ENCODE results near the gene WDR90. TPM values are rescaled to one million over a fixed set of nuclear protein-coding genes. Genes with fewer than 3 reads are reported as not detected.

Gene WDR90
- total and polyA plus RNA-seq, 7 donors: 4.0 to 9.7 (median 8.0) TPM

- Histone ChIP-seq H3K4me1 (peaks cover 14% of the 10 kb centered on the region), H3K9me3 (no peaks in the 10 kb centered on the region), H3K27me3 (ENCODE audit: insufficient read depth in 3 of 3, low read length in 2 of 3) (no peaks in the 10 kb centered on the region), H3K27ac (no peak overlapping the region), H3K4me3 (no peak overlapping the region), H3K36me3 (ENCODE audit: insufficient read depth in 1 of 2, low read depth in 1 of 2) (peaks cover 4 to 46% of the 10 kb centered on the region in 2 donors)
- no peak for ATAC-seq
- TF ChIP-seq, protein P1, sequence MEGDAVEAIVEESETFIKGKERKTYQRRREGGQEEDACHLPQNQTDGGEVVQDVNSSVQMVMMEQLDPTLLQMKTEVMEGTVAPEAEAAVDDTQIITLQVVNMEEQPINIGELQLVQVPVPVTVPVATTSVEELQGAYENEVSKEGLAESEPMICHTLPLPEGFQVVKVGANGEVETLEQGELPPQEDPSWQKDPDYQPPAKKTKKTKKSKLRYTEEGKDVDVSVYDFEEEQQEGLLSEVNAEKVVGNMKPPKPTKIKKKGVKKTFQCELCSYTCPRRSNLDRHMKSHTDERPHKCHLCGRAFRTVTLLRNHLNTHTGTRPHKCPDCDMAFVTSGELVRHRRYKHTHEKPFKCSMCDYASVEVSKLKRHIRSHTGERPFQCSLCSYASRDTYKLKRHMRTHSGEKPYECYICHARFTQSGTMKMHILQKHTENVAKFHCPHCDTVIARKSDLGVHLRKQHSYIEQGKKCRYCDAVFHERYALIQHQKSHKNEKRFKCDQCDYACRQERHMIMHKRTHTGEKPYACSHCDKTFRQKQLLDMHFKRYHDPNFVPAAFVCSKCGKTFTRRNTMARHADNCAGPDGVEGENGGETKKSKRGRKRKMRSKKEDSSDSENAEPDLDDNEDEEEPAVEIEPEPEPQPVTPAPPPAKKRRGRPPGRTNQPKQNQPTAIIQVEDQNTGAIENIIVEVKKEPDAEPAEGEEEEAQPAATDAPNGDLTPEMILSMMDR (IDR thresholded peaks at IDR 0.05): no peak
- intact Hi-C loops (cut with DNase I): no loop called here
- DNase-seq: no peak
- 86 to 93% (median 90%) methylated on average over 13 of the region's 13 CpGs for WGBS, 3 donors
Measured at GRCh38 chr16:669666-670065, 20.5 kb downstream of the WDR90 start.

- TF ChIP-seq, protein P1 (IDR thresholded peaks at IDR 0.05): no peak
- no peak overlapping the region for H3K27ac ChIP-seq
- no peak overlapping the region for H3K4me3 ChIP-seq
- 88 to 89% (median 89%) methylated on average over 52 of the region's 52 CpGs for WGBS, 3 donors
- DNase-seq: no peak
- no peaks in the 10 kb centered on the region for H3K27me3 ChIP-seq (ENCODE audit: insufficient read depth in 3 of 3, low read length in 2 of 3)
- peaks cover 21% of the 10 kb centered on the region for H3K4me1 ChIP-seq
- H3K36me3 ChIP-seq (ENCODE audit: insufficient read depth in 1 of 2, low read depth in 1 of 2): peaks cover 4 to 46% of the 10 kb centered on the region in 2 donors
- ATAC-seq: no peak
- intact Hi-C loops (cut with DNase I): no loop called here
- H3K9me3 ChIP-seq: no peaks in the 10 kb centered on the region
Measured at GRCh38 chr16:670485-671352, 21.6 kb downstream of the WDR90 start.

- no peak overlapping the region for H3K4me3 ChIP-seq
- ATAC-seq (no peak), DNase-seq (no peak)
- intact Hi-C loops (cut with DNase I): no loop called here
- peaks cover 21% of the 10 kb centered on the region for H3K4me1 ChIP-seq
- H3K36me3 ChIP-seq (ENCODE audit: insufficient read depth in 1 of 2, low read depth in 1 of 2): peaks cover 4 to 46% of the 10 kb centered on the region in 2 donors
- no peaks in the 10 kb centered on the region for H3K9me3 ChIP-seq
- 79 to 84% (median 83%) methylated on average over 38 to 40 of the region's 40 CpGs for WGBS, 3 donors
- TF ChIP-seq, protein P1 (IDR thresholded peaks at IDR 0.05): no peak
- no peak overlapping the region for H3K27ac ChIP-seq
- H3K27me3 ChIP-seq (ENCODE audit: insufficient read depth in 3 of 3, low read length in 2 of 3): no peaks in the 10 kb centered on the region
Measured at GRCh38 chr16:671353-672131, 22.4 kb downstream of the WDR90 start.

DNA sequence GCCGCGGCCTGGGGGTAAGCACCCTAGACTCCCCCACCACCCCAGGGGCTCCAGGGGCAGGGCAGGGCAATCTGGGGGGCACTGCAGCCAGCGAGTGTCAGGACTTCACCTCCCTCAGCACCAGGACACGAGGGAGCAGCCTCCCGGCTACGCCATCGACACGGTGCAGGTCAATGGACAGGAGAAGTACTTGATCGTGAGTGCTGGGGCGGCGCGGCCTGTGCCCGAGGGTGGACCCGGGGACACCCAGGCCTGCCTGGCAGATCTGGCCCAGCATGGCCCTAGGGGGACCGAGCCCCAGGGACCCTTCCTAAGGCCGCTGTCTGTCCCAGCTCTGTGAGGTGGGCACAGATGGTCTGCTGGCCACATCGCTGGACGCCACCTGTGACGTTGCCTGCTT lies 23.2 kb downstream of the WDR90 start:
- DNase-seq: no peak
- H3K9me3 ChIP-seq: no peaks in the 10 kb centered on the region
- H3K36me3 ChIP-seq (ENCODE audit: insufficient read depth in 1 of 2, low read depth in 1 of 2): peaks cover 4 to 46% of the 10 kb centered on the region in 2 donors
- no peak overlapping the region for H3K4me3 ChIP-seq
- peaks cover 18% of the 10 kb centered on the region for H3K4me1 ChIP-seq
- H3K27me3 ChIP-seq (ENCODE audit: insufficient read depth in 3 of 3, low read length in 2 of 3): no peaks in the 10 kb centered on the region
- no peak overlapping the region for H3K27ac ChIP-seq
- no peak for ATAC-seq
- WGBS, 3 donors: 89 to 91% (median 91%) methylated on average over 14 to 19 of the region's 19 CpGs
- TF ChIP-seq, protein P1 (IDR thresholded peaks at IDR 0.05): no peak
- intact Hi-C loops (cut with DNase I): no loop called here

Data from psoas muscle (tissue), 8 donors.